BLaER1 treated with 17β-estradiol and CSF1 and Interleukin-3, amounts not matched to agents 10 nM and 100 nM (cell line): Measurements from ENCODE around the gene BASP1.
A peak's percentile ranks its signal among the peaks of the same experiment; 100 is the strongest.

Experiments used
- H3K27ac ChIP-seq, 11 experiments: shearing (Covaris generic); formaldehyde crosslinking; 2 replicates each; pipeline ENCODE4 v1.8.1; 2022
- H3K27me3 ChIP-seq, 11 experiments: shearing (Covaris generic); formaldehyde crosslinking; 2 replicates each; pipeline ENCODE4 v1.8.1; 2022
- H3K36me3 ChIP-seq, 11 experiments: shearing (Covaris generic); formaldehyde crosslinking; 2 replicates each; pipeline ENCODE4 v1.8.1; 2022
- H3K4me1 ChIP-seq, 10 experiments: shearing (Covaris generic); formaldehyde crosslinking; 2 replicates each; pipeline ENCODE4 v1.8.1; 2022
- H3K4me2 ChIP-seq, 11 experiments: shearing (Covaris generic); formaldehyde crosslinking; 2 replicates each; pipeline ENCODE4 v1.8.1; 2022
- H3K4me3 ChIP-seq, 10 experiments: shearing (Covaris generic); formaldehyde crosslinking; 2 replicates each; pipeline ENCODE4 v1.8.1; 2022
- H3K9ac ChIP-seq, 11 experiments: shearing (Covaris generic); formaldehyde crosslinking; 2 replicates each; pipeline ENCODE4 v1.8.1; 2022
- H3K9me3 ChIP-seq, 11 experiments: shearing (Covaris generic); formaldehyde crosslinking; replicated peaks in 1 of 11; 2 replicates each; pipeline ENCODE4 v1.8.1; 2022
- H4K20me1 ChIP-seq, 11 experiments: shearing (Covaris generic); formaldehyde crosslinking; 2 replicates each; pipeline ENCODE4 v1.8.1; 2022
- Cebpa-rat ChIP-seq, 11 experiments: shearing (Covaris generic); IDR thresholded peaks; 2 replicates each; pipeline ENCODE4 v1.8.1; 2022

The BASP1 gene, protein sequence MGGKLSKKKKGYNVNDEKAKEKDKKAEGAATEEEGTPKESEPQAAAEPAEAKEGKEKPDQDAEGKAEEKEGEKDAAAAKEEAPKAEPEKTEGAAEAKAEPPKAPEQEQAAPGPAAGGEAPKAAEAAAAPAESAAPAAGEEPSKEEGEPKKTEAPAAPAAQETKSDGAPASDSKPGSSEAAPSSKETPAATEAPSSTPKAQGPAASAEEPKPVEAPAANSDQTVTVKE

DNA sequence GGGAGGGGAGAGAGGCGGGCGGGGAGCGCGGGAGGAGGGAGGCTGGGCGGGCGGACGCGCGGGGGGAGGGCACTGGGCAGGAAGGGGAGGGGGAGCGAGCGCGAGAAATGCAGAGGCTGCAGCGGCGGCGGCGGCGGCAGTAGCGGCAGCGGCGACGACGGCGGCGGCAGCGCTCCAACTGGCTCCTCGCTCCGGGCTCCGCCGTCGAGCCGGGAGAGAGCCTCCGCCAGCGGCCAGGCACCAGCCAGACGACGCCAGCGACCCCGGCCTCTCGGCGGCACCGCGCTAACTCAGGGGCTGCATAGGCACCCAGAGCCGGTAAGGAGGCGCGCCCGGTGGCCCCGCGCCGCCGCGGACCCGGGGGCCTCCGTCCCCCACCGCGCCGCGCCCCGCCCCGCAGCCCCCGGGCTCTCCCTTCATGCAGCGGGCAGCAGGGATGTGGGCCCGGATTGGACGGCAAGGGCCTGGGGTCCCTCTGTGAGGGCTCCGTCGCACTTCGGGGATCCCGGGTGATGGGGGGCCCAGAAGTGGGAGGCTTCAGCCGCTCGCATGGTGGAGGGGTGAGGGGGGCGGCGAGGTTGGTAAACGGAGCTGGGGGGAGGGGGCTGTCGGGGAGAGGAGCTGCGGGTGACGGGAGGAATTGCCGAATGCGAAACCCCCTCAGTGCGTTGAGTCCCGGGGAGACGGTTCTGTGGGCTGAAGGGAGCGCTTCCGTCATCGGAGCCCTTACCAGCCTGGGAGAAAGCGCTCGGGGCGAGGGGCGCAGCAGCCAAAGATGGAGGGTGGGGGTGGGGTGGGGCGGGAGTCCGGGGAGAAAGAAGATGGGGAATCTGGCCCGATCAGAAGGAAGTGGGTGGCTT lies at the start of gene BASP1:
Gene BASP1, plus strand, starts transcription at position 139 of the 860 bp plus-strand sequence. CDS start 57,586 bp downstream, outside the sequence.
- Histone ChIP-seq H3K4me2 (peak within 1 kb of the TSS; percentile 87 to 96 (median 94)), H3K27ac (peak within 1 kb of the TSS; percentile 60 to 80 (median 73)), H3K4me1 (peaks cover 5 to 48% (median 22%) of the 10 kb centered on the region in 10 experiments; a peak in 19 of 20 replicates), H3K9ac (peak within 1 kb of the TSS; percentile 71 to 88 (median 81)), H3K27me3 (peaks cover 4 to 17% (median 6%) of the 10 kb centered on the region in 11 experiments; a peak in 16 of 22 replicates), H3K4me3 (peak within 1 kb of the TSS; percentile 76 to 91 (median 80)), H4K20me1 (peaks cover 0 to 40% (median 14%) of the 10 kb centered on the region in 11 experiments; a peak in 12 of 22 replicates), H3K36me3 (no peaks in the 10 kb centered on the region), H3K9me3 (no peaks in the 10 kb centered on the region)
- no peak for TF ChIP-seq Cebpa-rat (IDR thresholded peaks at IDR 0.05)

DNA sequence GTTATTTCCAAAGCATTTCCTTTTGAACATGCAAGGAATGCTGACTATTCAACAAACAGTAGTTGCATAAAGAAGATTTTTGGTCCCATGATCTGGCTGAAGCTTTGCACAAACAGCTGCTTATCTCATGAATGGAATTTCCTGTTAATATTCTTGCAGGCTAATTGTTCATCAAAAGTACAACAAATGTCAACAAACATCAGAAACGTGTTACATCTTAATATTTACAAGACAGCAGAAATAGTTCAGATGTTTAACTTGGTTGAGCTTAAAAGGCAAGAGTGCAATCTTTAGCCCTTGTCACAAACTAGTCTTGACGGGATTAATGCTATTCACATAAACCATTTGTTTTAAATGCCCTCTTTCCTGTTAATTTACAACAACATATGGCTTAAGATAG lies 47.9 kb upstream of the BASP1 start:
- no peak for TF ChIP-seq Cebpa-rat (IDR thresholded peaks at IDR 0.05)
- no peaks in the 10 kb centered on the region for H3K36me3 ChIP-seq
- no peak overlapping the region for H3K4me3 ChIP-seq
- peak overlapping the region in 2 of 11 experiments; percentile 27 to 47; a peak in 2 of 22 replicates for H3K4me2 ChIP-seq
- H3K4me1 ChIP-seq: peaks cover 0 to 15% (median 0%) of the 10 kb centered on the region in 10 experiments; a peak in 1 of 20 replicates
- H3K27me3 ChIP-seq: no peaks in the 10 kb centered on the region
- H3K9me3 ChIP-seq: no peaks in the 10 kb centered on the region
- H4K20me1 ChIP-seq: no peaks in the 10 kb centered on the region
- H3K9ac ChIP-seq: no peak overlapping the region
- H3K27ac ChIP-seq: no peak overlapping the region; a peak in 1 of 22 replicates

DNA sequence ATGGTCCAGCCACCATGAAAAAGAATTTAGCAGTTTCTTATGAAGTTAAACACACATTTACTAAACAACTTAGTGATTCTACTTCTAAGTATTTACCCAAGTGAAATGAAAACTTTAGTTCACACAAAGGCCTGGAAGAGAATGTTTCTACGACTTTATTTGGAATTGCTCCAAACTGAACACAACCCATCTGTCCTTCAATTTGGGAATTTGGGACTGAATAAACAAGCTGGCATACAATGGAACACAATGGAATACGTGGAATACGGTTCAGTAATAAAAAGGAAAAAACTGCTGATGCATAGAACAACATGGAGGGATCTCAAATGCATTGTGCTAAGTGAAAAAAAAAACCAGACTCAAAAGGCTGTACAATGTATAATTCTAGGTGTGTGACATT lies 44.6 kb upstream of the BASP1 start:
- Histone ChIP-seq H3K27ac (no peak overlapping the region), H3K9me3 (no peaks in the 10 kb centered on the region), H4K20me1 (no peaks in the 10 kb centered on the region), H3K9ac (no peak overlapping the region), H3K36me3 (no peaks in the 10 kb centered on the region), H3K4me3 (no peak overlapping the region), H3K4me2 (no peak overlapping the region), H3K27me3 (no peaks in the 10 kb centered on the region), H3K4me1 (peaks cover 0 to 15% (median 0%) of the 10 kb centered on the region in 10 experiments; a peak in 1 of 20 replicates)
- TF ChIP-seq Cebpa-rat (IDR thresholded peaks at IDR 0.05): no peak

DNA sequence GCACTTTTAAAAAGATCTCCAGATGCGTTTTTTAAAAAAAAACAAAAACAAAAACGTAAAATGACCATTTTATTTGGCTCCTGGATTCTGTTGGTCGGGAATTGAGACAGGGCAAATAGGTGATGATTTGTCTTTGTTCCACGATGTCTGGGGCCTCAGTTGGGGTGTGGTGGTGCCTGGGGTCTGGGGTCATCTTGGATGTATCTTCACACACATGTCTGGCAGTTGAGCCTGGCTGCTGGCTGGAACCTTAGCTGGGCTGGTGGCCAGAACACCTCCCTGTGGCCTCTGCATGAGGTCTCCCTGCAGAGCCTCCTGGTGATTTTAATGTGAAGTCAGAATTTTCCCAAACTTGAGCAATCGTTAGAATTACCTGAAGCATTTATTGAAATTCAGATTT lies 42.5 kb upstream of the BASP1 start:
- Histone ChIP-seq H3K4me1 (peaks cover 0 to 2% (median 0%) of the 10 kb centered on the region in 10 experiments; a peak in 1 of 20 replicates), H3K9me3 (no peaks in the 10 kb centered on the region), H3K36me3 (no peaks in the 10 kb centered on the region), H4K20me1 (no peaks in the 10 kb centered on the region), H3K27me3 (no peaks in the 10 kb centered on the region), H3K9ac (no peak overlapping the region), H3K27ac (no peak overlapping the region), H3K4me2 (no peak overlapping the region), H3K4me3 (no peak overlapping the region)
- no peak for TF ChIP-seq Cebpa-rat (IDR thresholded peaks at IDR 0.05)

DNA sequence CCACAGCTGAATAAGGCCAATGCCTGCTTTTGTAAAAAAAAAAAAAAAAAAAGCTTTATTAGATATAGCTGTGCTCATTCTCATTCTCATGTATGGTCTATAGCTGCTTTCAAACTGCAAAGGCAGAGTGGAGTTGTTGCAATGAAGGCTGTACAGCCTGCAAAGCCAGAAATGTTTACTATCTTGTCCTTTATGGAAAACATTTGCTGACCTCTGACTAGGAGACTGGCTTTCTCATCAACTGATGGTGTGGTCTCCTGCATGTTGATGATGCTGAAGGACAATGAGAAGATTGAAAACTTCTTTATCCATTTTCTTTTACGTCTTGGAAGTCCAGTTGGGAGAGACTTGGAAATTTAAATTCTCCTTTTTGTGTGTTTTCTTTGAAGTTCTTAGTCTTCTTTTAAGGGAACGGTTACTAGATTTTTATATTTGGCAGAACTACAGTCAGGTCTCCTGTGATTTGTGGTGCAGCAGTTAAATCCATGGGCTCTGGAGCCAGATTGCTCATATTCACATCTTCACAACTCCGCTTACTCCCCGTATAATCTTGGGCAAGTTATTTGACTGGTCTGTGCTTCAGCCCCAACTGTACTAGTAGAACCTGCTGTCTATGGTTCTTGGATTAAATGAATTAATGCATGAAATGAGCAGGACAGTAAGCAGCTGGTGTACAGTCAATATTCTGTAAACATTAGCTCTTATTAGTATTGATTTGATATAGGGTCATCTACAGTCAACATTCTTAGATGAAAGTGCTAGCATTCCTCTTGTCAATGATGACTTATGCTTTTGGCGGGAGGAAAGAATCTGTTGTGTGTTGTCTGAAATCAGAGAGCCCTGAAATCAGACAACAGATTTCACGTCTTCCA lies 39.7 kb upstream of the BASP1 start:
- H3K4me2 ChIP-seq: no peak overlapping the region
- no peak overlapping the region for H3K9ac ChIP-seq
- H3K36me3 ChIP-seq: no peaks in the 10 kb centered on the region
- H3K9me3 ChIP-seq: no peaks in the 10 kb centered on the region
- no peak for TF ChIP-seq Cebpa-rat (IDR thresholded peaks at IDR 0.05)
- no peak overlapping the region for H3K4me3 ChIP-seq
- H3K27ac ChIP-seq: no peak overlapping the region
- H4K20me1 ChIP-seq: no peaks in the 10 kb centered on the region
- no peaks in the 10 kb centered on the region for H3K27me3 ChIP-seq
- no peaks in the 10 kb centered on the region for H3K4me1 ChIP-seq

DNA sequence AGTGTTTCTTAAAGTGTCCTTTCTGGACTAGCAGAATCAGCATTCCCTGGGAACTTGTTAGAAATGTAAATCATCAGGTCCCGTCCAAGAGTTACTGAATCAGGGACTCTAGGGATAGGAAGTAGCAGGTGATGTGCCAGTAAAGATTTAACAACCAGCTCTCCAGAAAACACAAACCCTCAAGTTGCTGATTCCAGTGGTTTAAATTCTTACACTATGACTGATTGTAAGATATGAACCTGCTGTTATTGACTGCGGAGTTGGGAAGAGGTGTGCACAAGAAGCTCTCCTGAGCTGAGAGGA lies 39.1 kb upstream of the BASP1 start:
- Histone ChIP-seq H3K4me2 (no peak overlapping the region), H4K20me1 (no peaks in the 10 kb centered on the region), H3K9ac (no peak overlapping the region), H3K4me3 (no peak overlapping the region), H3K27me3 (no peaks in the 10 kb centered on the region), H3K36me3 (no peaks in the 10 kb centered on the region), H3K9me3 (no peaks in the 10 kb centered on the region), H3K4me1 (no peaks in the 10 kb centered on the region), H3K27ac (no peak overlapping the region)
- TF ChIP-seq Cebpa-rat (IDR thresholded peaks at IDR 0.05): no peak

DNA sequence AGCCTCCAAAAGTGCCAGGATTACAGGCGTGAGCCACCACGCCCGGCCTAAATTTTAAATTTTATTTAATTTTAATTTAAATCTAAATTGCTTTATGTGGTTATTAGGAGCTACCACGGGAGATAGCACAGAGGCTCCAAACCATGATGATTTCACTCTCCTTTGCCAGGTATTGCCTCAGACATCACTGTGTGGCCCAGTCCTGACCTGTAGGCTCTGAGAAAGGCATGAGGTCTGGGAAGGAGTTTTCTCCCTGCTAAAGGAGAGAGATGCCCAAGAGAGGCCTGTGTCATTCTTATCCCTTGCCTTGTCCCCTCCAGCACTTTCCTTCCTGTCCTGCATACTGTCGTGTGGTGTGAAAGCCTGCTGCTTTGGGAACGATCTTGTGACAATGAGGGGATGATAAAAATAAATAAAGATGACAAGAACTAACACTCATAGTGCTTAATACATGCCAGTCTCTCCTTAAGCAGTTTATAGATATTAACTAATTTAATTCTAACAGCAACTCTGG lies 37.0 kb upstream of the BASP1 start:
- Histone ChIP-seq H3K9ac (no peak overlapping the region), H3K27me3 (no peaks in the 10 kb centered on the region), H3K4me1 (no peaks in the 10 kb centered on the region), H3K27ac (no peak overlapping the region), H3K4me2 (no peak overlapping the region), H3K4me3 (no peak overlapping the region), H3K9me3 (no peaks in the 10 kb centered on the region), H3K36me3 (no peaks in the 10 kb centered on the region), H4K20me1 (no peaks in the 10 kb centered on the region)
- no peak for TF ChIP-seq Cebpa-rat (IDR thresholded peaks at IDR 0.05)

DNA sequence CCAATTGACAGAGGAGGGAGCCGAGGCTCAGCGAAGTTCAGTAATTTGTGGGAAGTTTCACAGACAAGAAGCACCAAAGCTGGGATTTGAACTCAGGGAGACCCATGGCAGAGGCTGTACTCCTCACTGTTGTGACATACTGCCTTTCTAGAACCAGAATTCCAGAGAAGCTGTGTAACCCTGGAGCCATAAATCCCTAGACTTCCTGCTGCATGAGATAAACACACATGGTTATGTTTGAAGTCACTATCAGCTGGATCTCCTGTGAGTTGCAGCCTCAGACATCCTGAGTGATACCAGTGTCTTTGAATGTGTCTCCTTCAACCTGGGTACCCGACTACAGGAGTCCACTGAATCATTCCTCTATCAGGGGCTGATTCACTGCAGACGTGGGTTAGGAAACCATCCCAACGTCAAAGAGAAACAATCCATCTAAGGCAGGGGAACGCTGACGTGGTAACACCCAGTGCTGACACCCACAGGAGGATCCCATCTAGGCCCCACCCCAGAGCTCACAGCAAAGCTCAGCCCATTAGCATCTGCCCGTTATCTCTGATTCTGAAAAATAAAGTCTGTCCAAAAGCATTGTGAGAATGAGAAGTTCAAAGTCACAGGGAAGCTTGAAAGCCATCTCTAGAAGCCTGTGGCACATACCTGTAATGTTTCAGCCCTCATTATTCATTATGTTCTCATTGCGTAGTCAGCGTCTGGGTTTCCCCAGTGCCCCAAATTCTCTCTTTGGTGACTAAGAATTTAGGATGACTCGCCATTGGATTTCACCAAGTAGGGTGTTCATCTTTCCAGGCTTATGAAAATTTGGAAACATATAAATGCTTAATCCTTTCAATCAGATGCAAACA lies 36.3 kb upstream of the BASP1 start:
- H3K27me3 ChIP-seq: no peaks in the 10 kb centered on the region
- H3K4me1 ChIP-seq: no peaks in the 10 kb centered on the region
- H3K36me3 ChIP-seq: no peaks in the 10 kb centered on the region
- no peak for TF ChIP-seq Cebpa-rat (IDR thresholded peaks at IDR 0.05)
- H4K20me1 ChIP-seq: no peaks in the 10 kb centered on the region
- H3K9me3 ChIP-seq: no peaks in the 10 kb centered on the region
- H3K4me2 ChIP-seq: no peak overlapping the region
- H3K27ac ChIP-seq: no peak overlapping the region
- H3K9ac ChIP-seq: no peak overlapping the region
- H3K4me3 ChIP-seq: no peak overlapping the region
